Measurements from ENCODE around the gene KRTDAP. TPM values are rescaled to one million over a fixed set of nuclear protein-coding genes. Genes with fewer than 3 reads are reported as not detected.
A peak's percentile ranks its signal among the peaks of the same experiment; 100 is the strongest.

The KRTDAP gene, protein sequence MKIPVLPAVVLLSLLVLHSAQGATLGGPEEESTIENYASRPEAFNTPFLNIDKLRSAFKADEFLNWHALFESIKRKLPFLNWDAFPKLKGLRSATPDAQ
- total RNA-seq = not detected in 2 replicates

DNA sequence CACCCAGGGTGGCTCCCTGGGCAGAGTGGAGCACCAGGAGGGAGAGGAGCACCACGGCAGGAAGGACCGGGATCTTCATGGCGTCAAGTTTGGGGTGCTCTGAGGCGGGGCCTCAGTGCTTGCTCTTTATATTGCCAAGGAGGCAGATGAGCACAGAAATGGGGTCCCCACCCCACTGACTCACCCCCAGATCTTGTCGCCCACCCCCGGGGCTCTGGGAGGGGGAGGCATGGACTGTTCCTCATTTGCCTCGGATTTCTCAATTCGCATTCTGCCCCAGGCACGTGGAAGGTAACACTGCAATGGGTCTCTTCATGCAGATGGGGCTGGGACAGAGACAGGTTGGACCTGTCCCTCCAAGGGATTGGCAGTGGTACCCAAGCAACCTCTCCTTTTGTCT, at the start of gene KRTDAP:
Gene KRTDAP (minus strand): TSS at position 101 of the 400 bp plus-strand sequence. CDS start 22 bp downstream, at position 79.
- no peak for DNase-seq

DNA sequence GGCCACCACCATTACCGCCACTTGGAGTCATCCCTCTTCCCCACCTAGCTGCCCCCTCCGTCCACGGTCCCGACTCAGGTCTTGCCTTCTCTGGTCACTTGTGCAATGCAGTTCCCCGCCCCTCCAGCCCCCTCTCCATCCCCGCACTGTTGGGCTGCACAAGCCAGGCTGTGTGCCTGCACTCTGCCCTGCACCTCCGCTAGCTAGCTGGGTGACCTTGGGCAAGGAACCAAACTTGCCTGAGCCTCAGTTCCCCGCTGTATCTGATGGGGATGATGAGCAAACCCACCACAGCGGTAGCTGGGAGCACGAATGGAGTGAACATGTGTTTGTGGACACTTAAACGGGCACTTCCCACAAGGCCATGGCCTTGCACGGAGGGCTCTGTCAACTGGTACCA, 49.6 kb upstream of the KRTDAP start:
- no peak for DNase-seq

DNA sequence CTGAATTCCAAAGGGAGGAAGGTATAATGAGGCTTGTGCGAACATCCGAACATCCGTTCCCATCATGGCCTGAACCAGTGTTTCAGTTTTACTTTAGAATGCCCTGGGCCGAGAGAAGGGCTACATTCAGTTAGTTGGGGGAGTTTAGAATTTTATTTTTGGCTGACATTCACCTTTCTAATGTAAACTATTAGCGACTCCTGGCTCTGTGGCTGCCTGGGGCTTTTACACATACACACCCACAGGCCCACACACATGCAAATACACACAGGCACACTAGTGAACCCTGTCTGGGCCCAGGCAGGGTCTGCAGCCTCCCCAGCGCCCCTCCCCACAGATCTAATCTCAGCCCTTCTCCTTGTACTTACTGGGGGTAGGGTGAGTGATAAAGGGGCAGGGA, 49.0 kb upstream of the KRTDAP start:
- DNase-seq = no peak

DNA sequence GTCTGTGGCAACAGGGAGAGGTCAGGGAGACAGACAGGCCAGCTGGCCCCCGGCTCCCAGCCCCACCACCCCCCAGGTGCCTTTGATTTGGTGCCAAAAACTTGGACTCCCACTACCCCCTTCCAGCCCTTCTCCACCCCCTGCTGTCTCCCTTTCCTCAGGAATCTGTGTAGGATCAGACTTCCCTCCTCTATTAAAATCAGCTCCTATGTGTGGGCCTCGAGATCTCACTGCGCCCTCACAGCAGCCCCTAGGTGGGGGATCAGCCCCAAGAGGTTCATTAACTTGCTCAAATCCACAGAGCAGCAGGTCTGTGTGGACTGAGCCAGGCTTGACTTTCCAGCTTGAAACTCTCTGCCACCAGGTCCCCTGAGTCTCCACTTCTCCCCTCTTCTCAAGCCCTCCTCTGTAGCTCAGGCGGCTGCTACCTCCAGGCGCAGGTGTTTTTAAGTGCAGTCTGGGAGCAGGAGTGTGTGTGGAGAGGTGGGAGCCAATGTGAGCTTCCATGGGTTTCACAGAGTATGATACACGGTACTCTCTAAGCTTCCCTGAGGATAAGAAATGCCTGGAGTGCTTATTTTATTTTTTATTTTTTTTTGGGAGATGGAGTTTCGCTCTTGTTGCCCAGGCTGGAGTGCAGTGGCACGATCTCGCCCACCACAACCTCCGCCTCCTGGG, 44.7 kb upstream of the KRTDAP start:
- DNase-seq = no peak

DNA sequence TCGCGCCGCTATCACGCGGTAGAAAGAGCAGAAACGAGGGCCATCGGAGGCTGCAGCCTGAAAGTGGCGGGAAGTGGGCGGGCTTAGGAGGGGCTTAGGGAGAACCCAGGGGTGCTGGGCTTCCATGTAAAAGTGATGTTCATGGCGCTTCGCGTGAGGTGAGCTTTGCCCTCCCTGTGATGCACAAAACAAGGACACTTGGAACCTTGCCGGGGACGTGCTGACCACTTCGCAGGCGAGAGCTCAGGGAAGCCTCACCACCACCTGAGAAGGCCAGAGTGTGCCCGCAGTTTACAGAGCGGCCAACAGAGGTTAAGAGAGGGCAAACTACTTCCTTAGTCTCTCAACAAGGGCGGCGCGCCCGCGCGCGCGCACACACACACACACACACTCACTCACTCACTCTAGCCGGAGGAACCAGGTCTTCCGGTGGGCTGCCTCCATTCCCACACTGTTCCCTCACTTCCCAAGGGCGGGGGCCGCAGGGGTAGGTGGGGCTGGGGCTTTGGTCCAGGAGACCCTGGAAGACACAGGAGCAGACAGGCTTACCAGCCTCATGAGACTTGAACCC, 43.6 kb upstream of the KRTDAP start:
- no peak for DNase-seq

DNA sequence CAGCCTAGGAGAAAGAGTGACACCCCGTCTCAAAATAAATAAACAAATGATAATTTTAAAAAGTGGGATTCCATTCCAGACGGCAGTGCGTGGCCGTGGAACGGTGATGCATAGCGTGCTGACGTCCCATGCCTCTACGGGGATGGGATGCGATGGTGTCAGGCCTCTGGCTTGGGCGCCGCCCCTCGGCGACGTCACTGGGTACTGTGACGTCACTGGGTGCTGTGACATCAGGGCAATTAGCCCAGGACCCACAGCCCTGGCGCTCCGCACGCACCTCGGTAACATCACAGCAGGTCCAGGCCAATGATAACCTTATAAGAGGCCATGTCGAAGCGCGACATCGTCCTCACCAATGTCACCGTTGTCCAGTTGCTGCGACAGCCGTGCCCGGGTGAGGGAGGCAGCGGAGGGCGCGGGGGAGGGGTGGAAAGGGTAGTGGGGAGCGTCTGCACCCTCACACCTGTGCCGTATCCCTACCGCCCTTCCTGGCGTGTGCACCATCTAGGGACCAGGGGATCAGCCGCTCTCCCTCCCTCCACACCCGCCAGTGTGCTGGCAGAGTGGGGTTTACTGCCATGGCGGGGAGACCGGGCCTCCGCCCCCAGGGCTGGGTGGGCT, 43.0 kb upstream of the KRTDAP start, which contains the start of gene GAPDHS:
Gene GAPDHS (plus strand): TSS at position 256 of the 621 bp plus-strand sequence. CDS start 72 bp downstream, at position 328.
- no peak for DNase-seq

DNA sequence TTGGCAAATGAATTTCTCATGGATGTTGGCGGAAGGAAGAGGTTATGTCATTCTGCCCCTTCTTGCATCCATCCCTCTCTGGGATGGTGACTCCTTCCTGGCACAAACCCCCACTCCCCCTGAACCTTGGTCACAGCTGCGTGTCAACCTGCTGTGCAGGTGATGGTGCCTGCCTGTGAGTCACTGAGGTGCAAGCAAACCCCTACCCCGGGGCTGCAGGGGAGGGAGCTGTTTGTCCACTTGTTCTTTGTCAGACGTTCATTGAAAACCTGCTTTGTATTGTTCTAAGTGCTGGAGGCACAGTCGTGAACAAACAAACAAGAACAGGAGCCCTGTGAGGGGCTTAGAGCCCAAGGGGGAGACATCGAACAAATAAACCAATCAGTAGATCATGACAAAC, 41.0 kb upstream of the KRTDAP start:
- DNase-seq = no peak

DNA sequence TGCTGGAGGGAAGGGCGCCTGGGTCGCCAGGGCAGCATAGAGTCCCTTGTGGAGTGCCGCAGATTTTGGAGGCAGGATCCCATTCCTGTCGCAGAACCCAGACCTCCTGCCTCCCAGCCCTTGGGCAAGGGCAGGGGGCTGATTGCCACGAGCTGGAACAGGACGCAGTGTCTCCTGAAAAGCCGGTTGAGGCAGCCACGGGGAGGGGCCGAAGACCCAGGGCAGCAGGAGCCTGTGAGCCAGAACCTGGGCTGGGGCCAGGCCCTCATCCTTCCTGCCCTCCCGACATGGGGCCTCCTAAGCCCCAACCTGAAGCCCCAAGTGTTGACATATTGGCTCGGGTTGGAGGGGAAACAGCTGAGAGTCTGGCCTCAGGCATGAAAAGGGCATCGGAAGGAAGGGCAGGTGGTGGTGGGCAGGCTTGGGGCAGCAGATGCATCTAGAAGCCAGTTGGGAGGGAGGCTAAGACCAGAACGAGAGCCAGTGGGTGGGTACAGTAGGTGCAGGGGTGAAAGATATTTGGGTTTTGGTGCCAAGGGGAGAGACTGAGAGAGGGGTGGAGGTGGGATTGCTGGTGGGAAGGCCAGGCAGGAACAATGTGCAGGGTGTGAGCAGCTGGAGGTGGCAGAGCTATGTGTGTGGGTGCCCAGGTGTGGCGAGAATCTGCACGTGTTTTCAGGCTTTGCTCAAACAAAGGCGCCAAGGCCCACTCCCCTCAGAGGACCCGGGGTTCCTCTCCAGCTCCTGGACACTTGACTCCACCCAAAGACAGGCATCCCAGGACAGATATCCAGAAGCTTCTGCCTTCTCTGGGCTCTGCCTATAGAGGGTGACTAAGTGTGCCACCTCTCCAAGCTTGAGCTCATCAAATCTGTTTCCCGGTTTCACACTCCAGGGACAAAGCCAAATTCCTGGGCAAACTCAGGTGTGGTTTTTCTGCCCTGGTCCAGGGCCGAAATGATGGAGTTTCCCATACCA, 39.3 kb upstream of the KRTDAP start:
- DNase-seq = no peak

DNA sequence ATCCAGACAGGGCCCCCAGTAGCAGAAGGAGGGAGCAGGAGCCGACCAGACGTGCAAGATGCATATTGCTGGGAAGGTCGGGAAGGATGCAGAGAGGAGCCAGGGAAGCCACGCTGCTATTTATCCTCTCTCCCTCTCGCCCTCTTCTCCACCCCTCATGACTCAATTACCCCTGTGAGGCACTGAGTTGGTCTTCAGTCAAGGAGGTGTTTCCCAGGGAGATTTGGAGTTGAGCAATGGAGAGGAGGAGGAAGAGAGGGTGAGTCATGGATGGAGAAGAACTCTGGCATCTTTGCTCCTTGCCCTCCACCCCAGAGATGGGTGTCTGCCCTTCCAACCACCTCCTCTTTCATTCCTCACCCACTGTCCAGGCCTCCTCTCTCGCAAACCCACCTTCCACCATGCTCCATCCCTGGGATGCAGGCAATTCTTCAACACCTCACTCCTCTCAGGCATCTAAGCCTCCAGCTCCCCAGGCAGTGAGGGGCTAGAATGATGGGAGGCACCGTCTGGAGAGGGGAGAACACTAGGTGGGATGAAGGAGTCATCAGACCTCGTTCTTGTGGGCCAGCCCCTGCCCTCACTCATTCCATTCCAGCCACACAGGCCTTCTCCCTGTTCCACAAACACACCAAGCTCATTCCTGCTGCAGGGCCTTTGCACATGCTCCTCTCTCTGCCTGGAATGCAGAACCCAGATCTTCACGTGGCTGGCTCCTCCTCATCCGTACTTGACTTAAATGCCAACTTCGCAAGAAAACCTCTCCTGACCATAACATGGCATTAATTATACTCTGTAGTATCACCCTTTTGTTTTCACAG, 38.2 kb upstream of the KRTDAP start, which contains the start of gene SBSN:
Gene SBSN (minus strand): TSS at position 94 of the 821 bp plus-strand sequence. CDS start 30 bp downstream, at position 64.
- no peak for DNase-seq

DNA sequence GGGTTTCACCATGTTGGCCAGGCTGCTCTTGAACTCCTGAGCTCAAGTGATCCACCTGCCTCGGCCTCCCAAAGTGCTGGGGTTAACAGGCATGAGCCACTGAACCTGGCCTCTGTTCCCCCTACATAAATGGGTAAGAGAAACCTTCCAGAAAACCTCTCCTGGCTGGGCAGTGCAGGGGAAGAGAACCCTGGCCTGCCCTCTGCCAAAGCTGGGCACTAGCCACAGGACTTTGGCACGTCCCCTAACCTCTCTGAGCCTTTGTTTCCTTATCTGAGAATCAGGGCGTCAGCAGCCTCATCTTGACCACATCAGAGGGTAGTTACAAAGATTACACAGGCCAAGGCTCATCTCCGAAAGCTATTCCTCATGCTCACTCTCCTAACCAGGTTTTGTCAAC, 35.6 kb upstream of the KRTDAP start:
- DNase-seq = no peak

DNA sequence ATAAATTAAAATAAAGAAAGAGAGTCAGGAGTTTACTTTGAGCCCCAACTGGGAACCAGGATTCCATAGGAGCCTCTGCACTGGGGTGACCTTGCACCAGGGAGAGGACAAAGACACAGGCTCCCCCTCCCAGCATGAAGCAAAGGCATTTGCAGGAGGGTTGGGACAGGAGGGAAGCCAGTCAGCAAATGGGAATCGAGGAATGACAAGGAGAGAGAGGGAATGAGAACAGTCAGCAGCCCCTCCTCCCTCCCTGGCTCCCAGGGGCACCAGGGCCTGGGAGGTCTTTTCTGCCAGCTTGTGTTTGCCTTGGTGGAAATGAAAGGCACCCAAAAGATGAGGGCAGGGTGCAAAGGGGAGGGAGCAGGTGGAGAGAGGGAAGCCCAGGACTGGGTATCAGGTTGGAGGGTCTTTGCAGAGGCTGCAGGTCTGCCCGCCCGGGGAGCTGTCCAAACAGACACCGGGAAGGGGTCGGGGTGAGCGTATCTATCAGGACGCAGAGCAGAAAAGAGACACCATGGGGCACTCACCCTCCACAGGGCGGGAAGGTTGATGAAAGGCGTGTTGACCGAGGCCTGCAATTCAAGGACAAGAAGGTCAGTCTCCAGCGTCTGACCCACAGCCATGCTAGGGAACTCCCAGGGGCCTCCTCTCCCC, 34.0 kb upstream of the KRTDAP start:
- DNase-seq = no peak

DNA sequence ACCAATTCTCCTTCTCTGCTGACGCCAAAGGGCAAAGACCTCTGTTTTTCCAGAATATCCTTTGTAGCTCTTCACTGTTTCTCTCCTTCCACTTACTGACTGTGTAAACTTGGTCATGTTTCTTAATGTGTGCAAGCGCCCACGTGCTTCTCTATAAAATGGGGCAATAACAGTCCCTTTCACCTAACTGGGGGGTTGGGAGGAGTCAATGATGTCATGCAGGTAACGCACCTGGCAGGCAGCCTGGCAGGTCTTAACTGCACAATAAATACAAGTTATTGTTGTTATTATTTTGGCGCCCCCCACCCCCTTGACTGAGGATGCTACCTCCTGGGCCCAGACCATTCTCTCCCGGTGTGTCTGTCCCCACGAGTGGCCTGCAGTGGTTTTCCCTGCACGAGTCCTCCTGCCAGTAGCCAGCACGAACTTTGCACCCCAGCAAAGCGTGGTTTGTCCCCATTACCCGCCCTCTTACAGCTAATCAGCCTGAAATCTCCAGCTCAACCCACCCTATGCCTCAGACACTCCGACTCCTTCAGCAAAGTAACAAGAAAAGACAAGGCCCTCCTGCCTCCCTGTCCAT, 32.6 kb upstream of the KRTDAP start:
- DNase-seq = no peak

DNA sequence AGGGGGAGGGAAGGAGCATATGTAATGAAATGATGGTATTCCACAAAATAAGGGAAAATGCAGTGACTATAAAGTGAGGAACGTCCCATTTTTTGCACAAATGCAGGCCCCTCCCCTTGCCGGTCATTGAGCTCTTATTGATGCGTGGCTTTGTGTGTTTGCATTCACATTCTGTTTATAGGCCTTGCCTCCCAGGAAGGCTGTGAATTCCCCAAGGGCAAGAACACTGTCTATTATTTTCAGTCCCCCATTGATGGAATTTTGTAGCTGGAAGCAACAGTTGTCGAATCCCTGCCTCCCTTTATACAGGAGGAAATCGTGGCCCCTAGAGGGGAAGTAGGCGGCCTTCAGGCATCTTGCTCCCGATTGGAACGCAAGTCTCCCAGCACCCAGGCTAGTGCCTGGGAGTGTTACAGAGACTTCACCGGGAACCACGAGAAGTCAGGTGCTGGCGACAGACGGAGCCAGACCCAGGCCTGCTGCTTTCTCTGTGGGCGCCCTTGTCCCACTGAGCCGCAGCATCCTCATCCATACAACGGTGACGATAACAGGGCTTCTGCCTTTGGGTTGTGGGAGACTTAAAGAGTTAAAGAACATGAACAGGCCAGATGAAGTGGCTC, 31.0 kb upstream of the KRTDAP start:
- no peak for DNase-seq

DNA sequence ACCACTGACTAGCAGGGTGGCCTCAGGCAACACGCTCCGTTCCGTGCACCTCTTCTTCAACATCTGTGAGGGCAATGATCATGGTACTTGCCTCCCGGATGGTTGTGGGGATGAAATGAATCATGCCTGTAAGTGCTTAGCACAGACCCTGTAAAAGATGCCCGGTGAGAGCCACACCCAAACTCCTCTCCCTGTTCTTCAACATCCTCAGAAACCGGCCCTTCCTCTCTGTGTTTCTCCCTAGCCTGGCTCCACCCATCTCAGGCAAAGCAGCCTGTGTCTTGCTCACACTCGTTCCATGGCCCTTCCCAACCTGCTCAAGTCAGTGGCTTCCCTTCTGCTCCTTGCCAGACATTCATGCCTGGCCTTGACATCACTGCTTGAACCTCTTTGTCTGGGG, 29.0 kb upstream of the KRTDAP start:
- DNase-seq = no peak

DNA sequence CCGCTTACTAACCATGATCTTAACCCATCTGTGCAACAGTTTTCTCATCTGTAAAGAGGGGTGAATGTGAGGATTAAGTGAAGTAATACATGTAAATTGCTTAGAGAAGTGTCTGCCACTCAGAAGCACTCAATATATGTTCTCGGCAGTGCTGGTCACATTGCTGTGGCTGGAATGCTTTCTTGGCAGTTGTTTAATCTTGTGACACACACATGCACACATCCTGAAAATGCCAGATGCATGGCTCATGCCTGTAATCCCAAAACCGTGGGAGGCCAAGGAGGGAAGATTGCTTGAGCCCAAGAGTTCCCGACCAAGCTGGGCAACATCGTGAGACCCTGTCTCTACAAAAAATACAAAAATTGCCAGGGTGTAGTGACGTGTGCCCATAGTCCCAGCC, 28.0 kb upstream of the KRTDAP start:
- peak; percentile 19 for DNase-seq

DNA sequence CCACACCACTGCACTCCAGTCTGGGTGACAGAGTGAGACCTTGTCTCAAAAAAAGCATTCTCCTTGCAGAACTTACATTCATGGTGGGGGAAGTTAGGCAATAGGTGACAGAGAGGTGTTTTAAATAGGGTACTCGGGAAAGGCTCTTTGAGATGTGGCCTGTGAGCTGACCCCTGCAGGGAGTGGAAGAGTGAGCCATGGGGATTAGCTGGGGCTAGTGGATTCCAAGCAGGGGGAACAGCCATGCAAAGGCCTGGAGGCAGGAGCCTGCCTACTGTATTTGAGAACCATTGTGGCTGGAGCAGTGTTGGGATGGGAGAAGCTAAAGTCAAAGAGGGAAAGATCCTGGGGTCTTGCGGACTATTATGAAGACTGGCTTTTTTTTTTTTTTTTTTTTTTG, 27.1 kb upstream of the KRTDAP start:
- no peak for DNase-seq

DNA sequence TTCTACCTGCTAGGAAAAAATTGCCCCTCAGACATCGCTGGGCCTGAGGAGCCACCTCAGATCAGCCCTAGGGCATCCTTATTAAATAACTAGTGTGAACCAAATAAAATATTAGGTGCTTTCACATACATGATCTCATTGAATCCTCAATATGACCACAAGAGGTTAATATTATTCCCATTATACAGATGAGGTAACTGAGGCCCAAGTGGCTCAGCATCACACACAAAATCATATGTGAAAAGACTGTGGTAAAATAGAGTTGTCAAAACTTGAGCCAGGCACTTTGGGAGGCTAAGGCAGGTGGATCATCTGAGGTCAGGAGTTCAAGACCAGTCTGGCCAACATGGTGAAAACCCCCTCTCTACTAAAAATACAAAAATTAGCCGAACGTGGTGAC, 26.0 kb upstream of the KRTDAP start:
- DNase-seq = no peak

DNA sequence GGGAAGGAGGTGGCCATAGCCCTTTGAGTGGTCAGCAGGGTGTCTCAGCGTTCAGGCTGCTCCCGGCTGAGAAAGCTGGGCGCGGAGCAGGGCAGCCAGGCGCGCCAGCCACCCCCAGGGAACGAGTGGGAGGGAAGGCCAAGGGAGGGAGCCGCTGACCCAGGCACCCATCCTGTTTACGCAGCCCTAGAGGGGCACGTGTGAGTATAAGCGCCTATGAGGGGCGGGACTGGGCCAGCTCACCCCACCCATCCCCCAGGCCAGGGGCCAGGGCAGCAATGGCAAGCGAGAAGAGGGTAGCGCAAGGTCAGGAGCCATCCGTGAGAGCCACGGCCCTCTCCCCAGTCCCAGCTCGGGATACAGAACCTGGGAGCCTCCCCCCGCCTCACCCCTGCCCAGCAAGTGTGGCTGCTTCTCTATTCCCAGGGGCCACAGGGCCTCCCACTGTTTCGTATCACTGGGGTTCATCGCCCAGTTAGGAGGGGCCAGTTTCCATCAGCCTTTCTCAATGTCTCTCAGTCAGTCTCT, 24.1 kb upstream of the KRTDAP start:
- no peak for DNase-seq

DNA sequence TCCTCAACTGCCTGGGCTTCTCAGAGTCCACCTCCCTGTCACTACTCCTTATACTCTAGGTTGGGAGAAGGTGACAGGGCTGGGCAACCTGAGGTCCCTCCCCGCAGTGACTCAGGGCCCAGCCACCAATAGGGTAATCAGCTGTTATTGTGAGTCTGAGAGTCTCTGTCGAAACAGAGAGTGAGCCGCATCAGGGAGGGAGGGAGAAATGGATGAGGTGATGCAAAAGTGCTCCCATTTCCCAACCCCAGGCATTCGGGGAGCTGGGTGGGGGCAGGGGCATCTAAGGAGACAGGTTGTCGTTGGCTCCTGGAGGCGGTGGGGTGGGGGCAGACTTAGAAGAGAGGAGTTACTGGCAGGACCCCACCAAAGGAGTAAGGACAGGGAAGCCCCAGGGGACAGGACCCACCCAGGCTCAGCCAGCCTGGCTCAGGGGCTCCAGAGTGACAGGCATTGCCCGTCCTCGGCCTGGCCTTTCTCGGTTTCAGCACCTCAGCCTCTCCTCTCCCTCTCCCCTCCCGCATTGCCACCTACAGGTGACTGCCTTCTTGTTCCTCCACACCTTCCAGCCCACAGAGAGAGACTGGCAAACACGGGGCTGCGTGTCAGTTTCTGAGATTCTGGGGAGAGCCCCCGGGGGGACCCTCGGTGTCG, 23.5 kb upstream of the KRTDAP start, which contains the start of gene DMKN:
Gene DMKN (minus strand): TSS at position 22 of the 654 bp plus-strand sequence. CDS start 174 bp downstream, outside the sequence.
- DNase-seq = no peak
